Activated T-cell treated with anti-CD3 and anti-CD28 coated beads for 48 hours (primary cell): ENCODE measurements around the gene SPOCK1.
"Not testable (repeated sequence)": the region's sequence is repeated elsewhere in the genome, so short reads cannot be mapped to it uniquely, and the experiment has no call there.

Source experiments
- DNase-seq: peaks from one replicate; pipeline ENCODE4 v3.0.0-alpha.2; 2020; ENCODE audit warnings: low read depth

The SPOCK1 gene

GRCh38 chr5:137394380-137394779, 104.7 kb downstream of the SPOCK1 start:
- no peak for DNase-seq

DNA sequence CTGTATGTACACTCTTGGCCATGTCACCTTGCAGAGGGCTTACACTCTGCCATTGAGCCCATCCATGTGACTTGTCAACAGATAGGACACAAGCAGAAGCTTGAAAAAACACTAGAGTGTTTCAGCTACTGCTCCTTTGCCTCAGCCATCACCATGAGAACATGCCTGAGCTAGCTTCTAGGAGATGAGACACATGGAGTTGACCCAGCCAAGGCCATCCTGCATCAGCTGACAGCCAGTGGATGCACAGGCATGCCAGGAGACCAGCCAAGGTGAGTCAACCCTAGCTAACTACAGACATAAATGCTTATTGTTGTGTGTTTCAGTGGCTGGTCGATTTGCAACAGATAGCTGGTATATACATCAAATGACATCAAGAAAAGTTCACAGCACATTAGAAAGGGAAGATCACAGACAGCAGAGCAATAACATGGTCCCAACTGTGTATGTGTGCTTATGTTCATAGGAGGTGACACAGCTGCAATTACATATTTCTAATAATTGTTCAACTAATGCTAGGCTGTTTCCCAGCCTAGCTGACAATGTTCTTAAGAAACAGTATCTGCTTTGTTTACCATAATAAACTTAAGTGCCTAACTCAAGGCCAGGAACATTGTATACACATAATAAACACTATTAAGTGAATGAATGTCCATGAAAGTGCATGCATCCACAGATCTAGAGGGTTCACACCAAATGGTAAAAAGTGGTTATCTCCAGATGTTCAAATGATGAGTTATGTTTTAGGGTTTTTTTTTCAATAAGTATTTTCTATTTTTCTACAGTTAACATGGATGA, 105.7 kb downstream of the SPOCK1 start:
- no peak for DNase-seq

DNA sequence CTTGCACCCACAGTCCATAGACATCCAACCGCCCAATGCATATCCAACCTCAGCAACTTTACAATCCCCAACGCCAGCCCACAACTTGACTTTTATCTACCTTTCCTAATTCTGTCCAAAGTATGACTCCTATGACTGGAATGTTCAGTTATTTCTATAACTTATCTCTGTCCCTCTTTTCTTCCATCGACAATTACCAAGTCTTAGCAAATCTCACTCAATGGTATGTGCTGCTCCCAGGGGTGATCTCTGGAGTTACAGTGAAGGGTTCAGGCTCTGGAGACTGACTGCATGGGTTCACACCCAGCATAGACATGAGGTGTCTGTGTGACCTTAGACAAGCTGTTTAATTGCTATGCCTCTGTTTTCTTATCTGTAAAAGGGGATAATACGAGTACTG, 106.9 kb downstream of the SPOCK1 start:
- DNase-seq = no peak

GRCh38 chr5:137391044-137391443, 108.1 kb downstream of the SPOCK1 start:
- not testable (repeated sequence) for DNase-seq

GRCh38 chr5:137389042-137389441, 110.1 kb downstream of the SPOCK1 start:
- no peak for DNase-seq

GRCh38 chr5:137385064-137385463, 114.1 kb downstream of the SPOCK1 start:
- DNase-seq = no peak

DNA sequence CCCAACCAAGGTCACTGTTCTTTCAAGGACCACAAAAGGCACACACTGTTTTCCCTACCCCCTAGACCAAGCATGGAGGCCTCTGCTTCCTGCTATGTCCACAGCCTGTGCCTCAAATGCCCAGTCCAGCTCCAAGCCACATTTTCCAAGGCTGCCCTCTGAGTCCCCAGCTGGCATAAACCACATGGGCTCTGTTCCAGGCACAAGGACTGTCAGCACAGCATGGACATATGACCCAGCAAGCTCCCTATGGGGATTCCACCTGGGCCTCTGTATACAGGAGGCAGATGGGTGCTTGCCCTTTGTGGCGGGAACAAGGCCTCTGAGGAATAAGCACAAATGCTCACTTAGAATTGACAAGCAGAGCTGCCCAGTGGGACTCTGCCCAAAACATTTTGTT, 115.2 kb downstream of the SPOCK1 start:
- no peak for DNase-seq

DNA sequence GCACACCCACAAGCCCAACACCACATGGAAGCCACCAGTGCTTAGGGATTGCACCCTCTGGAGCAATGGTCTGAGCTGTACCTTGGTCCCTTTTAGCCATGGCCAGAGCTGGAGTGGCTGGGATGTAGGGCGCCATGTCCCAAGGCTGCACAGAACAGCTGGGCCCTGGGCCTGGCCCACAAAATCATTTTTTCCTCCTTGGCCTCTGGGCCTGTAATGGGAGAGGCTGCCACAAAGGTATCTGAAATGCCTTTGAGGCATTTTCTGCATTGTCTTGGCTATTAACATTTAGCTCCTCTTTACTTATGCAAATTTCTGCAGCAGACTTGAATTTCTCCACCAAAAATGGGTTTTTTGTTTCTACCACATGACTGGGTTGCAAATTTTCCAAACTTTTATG, 117.6 kb downstream of the SPOCK1 start:
- no peak for DNase-seq

DNA sequence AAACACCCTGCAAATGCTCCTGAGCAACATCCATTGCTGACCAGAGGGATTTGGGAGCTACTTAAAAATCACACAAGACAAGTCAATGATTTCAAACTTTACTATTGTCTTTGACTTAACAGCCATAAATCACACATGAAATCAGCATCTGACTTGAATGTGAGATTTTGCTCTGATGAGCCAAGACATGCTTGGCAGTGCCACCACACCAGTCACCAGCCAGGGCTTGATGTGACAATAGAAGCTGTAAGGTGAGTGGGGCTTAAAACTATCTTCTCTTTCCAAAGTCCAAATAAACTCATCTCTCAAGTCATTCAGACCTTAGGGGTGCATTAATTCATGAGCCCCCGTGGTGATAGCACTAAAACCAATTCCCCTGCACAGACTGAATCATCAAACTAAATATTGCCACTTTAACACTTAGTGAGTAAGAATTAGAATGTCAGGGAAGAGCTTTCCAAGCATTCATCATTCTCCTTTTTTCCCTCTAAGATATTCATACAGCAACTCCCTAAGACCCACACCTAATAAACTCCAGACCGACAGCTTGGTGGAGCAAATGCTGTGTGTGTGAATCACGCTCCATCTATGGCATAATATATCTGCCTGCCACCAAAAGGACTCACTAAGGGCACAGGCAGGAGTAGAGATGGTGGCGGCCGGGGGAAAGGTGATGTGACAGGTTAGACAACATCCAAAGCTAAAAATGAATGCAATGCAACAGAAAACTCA, 119.4 kb downstream of the SPOCK1 start:
- DNase-seq = no peak

- DNase-seq = no peak
Measured at GRCh38 chr5:137375741-137376526, 123.2 kb downstream of the SPOCK1 start.

DNA sequence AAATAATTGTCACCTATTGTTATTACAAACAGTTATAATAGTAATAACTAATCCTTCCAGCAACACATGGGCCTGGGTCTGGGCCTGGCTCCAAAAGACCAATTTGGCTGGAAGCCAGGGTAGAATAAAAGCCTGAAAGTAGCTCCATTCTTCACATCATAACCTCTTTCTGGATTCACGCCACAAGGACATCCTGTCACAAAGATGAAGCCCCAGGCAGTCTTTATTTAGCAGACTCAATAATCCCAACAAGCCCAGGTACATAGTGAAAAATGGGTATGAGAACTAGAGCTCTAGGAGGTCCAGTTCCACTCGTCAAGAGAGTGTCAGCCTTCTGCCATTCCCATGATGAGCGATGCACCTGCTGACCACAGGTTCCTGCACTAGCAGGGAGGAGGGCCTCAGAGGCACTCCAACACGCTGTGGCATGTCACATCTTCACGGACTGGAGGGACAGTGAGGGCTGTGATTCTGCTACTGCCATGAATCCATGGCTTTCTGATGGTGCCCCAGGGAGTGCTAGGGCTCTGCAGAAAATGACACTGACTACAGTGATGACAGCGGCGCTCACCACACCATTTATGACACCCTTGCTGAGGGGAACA, 124.9 kb downstream of the SPOCK1 start:
- no peak for DNase-seq

GRCh38 chr5:137372773-137373160, 126.4 kb downstream of the SPOCK1 start:
- no peak for DNase-seq

- DNase-seq = no peak
Measured at GRCh38 chr5:137372016-137372772, 126.9 kb downstream of the SPOCK1 start.

- no peak for DNase-seq
Measured at GRCh38 chr5:137370096-137371071, 128.7 kb downstream of the SPOCK1 start.

- no peak for DNase-seq
Measured at GRCh38 chr5:137368651-137369050, 130.5 kb downstream of the SPOCK1 start.

GRCh38 chr5:137367951-137368350, 131.2 kb downstream of the SPOCK1 start:
- no peak for DNase-seq

GRCh38 chr5:137366526-137366925, 132.6 kb downstream of the SPOCK1 start:
- DNase-seq = no peak

DNA sequence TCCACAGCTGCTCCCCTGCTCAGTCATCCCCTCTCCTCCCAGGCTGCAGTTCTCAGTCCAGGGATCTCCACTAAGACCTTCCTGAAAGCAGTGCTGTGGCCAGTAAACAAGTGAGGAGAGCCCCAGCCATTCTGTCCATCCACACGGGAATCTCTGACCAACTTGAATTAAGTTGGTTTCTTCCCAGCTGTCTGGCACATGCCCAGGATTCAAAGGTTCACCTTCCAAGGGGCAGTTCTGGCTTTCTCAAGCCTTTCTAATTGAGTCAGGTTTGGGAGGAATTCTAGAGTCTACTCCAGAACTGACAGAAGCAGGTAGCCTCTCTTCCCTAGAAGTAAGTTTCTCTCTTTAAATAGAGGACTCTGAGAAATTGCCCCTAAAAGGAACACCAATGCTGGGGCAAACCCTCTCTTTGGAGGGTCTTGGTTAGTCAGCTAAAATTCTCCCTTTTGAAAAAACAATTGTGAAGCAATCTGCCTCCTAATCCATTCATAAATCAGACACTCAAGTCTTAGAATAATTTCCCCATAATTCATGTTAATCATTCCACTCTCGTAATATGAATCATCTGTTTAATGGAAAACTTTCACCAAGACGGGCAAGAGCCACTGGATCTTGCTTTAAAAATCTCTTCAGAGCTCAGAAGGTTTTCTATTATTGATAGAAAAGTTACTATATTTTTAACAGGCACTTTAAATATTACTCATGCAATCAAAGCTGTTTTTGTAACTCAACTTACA, 133.8 kb downstream of the SPOCK1 start:
- no peak for DNase-seq

- no peak for DNase-seq
Measured at GRCh38 chr5:137361280-137361679, 137.8 kb downstream of the SPOCK1 start.

DNA sequence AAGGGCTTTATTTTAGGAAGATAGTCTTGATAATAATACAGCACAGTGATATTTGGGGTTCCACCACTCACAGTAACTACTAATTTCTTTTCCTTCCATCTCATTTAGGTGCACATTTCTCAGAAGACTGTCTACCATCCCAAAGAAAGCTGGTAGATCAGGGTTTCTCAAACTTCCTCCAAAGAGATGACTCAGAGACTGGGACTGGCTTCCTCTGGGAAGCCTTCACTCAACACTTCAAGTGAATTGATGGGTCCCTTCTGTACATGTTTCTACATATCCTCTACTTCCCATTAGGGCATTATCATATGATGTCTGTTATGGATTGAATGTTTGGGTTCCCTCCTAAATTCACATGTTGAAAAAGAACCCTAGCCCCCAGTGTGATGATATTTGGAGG, 138.5 kb downstream of the SPOCK1 start:
- DNase-seq = no peak
